PC-9 (cell line): ENCODE results near the gene EMX2.

Source experiments
- CTCF ChIP-seq: fragments of 200-600 bp; sonication (generic); conservative IDR thresholded peaks from 2 replicates; pipeline ENCODE4 v1.6.1; 2017; ENCODE audit warnings: mixed run types, antibody characterized with exemption, mild to moderate bottlenecking, moderate library complexity
- EZH2 ChIP-seq: fragments of 200-600 bp; sonication (generic); IDR thresholded peaks from 2 replicates; pipeline ENCODE4 v1.8.0; 2017; ENCODE audit warnings: antibody characterized with exemption, low read depth

DNA sequence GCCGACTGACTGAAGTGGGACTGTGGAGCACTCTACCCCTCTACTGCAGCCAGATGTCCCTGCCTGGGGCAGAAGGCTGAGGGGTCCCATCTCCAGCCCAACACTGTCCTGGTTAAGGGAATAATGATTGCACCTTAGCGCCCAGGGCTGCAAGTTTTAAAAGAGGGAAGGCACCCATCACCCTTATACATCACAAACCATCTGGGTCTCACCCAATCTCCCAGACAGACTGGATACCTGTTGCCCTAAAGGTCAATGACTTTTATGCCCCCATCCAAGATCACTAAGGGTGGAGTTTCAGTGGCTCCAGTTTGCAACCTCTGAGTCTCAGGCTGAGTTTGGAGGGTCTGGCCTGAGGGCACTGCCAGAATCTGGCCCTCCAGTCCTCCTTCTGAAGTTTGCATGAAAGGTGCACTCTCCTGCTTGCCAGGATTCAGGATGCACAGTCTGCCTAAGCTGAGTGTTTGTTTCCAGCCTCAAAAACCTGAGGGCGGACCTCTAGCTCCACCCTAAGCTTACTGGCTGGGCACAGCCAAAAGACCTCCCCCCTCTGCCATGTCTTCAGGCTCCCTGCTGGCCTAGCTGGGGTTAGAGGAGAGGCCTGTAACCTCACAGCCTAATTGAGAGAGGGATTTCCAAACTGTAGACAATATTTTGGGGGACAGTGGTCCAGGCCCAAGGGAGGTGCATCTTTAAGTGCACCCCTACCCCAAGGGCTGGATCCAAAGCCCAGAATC is 2.5 kb upstream of the EMX2 start:
- TF ChIP-seq EZH2 (no peak), CTCF (no peak)
